MM.1S (cell line): ENCODE results near the gene TRAF3IP1.
"Not testable (repeated sequence)": the region's sequence is repeated elsewhere in the genome, so short reads cannot be mapped to it uniquely, and the experiment has no call there.

ENCODE experiments used
- DNase-seq: peaks from one replicate; pipeline ENCODE4 v3.0.0-alpha.2; 2015
- H2AFZ ChIP-seq: fragments of 300-600 bp; sonication (generic); 2 replicates; pipeline ENCODE4 v1.6.0; 2016; ENCODE audit warnings: antibody characterized with exemption, low read length
- H3F3A ChIP-seq: fragments of 300-600 bp; sonication (generic); 2 replicates; pipeline ENCODE4 v1.6.1; 2016; ENCODE audit warnings: mild to moderate bottlenecking, antibody characterized with exemption, low read length, moderate library complexity, mixed read lengths; ENCODE audit not compliant: insufficient read depth
- H3K27ac ChIP-seq: fragments of 300-600 bp; sonication (generic); 2 replicates; pipeline ENCODE4 v1.5.1; 2016; ENCODE audit warnings: mild to moderate bottlenecking, low read length
- H3K27me3 ChIP-seq: fragments of 300-600 bp; sonication (generic); replicated peaks from 2 replicates; pipeline ENCODE4 v1.6.0; 2016; ENCODE audit warnings: low read length; ENCODE audit not compliant: insufficient read depth
- H3K36me3 ChIP-seq: fragments of 300-600 bp; sonication (generic); replicated peaks from 2 replicates; pipeline ENCODE4 v1.6.1; 2016; ENCODE audit warnings: mild to moderate bottlenecking, low read length, mixed read lengths; ENCODE audit not compliant: insufficient read depth
- H3K4me1 ChIP-seq: fragments of 300-600 bp; sonication (generic); 2 replicates; pipeline ENCODE4 v1.6.1; 2016; ENCODE audit warnings: low read length, mixed read lengths
- H3K4me2 ChIP-seq: fragments of 300-600 bp; sonication (generic); 2 replicates; pipeline ENCODE4 v1.6.0; 2016; ENCODE audit warnings: low read depth, low read length
- H3K4me3 ChIP-seq: fragments of 300-600 bp; sonication (generic); 2 replicates; pipeline ENCODE4 v1.5.1; 2016; ENCODE audit warnings: low read length, mixed read lengths
- H3K79me2 ChIP-seq: fragments of 300-600 bp; sonication (generic); 2 replicates; pipeline ENCODE4 v1.6.1; 2016; ENCODE audit warnings: mixed run types, low read length, mixed read lengths
- H3K9ac ChIP-seq: fragments of 300-600 bp; sonication (generic); 2 replicates; pipeline ENCODE4 v1.6.1; 2016; ENCODE audit warnings: low read length, mixed read lengths
- H3K9me2 ChIP-seq: fragments of 300-600 bp; sonication (generic); replicated peaks from 2 replicates; pipeline ENCODE4 v1.6.1; 2016; ENCODE audit warnings: mild to moderate bottlenecking, low read length, mixed read lengths; ENCODE audit not compliant: insufficient read depth
- H3K9me3 ChIP-seq: fragments of 300-600 bp; sonication (generic); replicated peaks from 2 replicates; pipeline ENCODE4 v1.6.1; 2016; ENCODE audit warnings: mild to moderate bottlenecking, low read length, mixed read lengths; ENCODE audit not compliant: insufficient read depth
- H4K20me1 ChIP-seq: fragments of 300-600 bp; sonication (generic); 2 replicates; pipeline ENCODE4 v1.6.1; 2016; ENCODE audit warnings: mild to moderate bottlenecking, low read length, moderate library complexity, mixed read lengths; ENCODE audit not compliant: insufficient read depth
- EZH2 ChIP-seq: fragments of 300-600 bp; sonication (generic); optimal IDR thresholded peaks from 2 replicates; pipeline ENCODE3; 2017; ENCODE audit warnings: low read depth, mild to moderate bottlenecking, antibody characterized with exemption, low read length, mixed read lengths
- EZH2phosphoT487 ChIP-seq: fragments of 300-600 bp; sonication (generic); IDR thresholded peaks from 2 replicates; pipeline ENCODE4 v1.6.1; 2018; ENCODE audit warnings: antibody characterized with exemption, low read length
- TF ChIP-seq, protein P1 (sequence below): fragments of 300-600 bp; sonication (generic); IDR thresholded peaks from 2 replicates; pipeline ENCODE4 v1.5.1; 2016; ENCODE audit warnings: antibody characterized with exemption, low read length, mixed read lengths

Gene TRAF3IP1

DNA sequence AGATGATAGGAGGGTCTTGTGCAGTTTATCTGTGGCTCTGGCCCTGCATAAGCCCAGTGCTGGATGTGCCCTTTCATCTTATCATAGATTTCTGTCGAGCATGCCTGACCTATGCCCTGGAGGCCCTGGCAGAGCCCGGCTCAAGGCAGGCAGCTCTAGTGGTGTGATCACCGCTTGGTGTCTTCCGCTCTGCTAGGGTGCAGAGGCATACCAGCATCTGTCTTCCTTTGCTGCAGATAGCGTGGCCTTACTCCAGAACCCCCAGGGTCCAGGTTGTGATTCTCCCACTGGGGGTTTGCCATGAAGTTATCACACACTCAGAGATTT lies 13.7 kb upstream of the TRAF3IP1 start:
- TF ChIP-seq EZH2: no peak
- TF ChIP-seq, protein P1, sequence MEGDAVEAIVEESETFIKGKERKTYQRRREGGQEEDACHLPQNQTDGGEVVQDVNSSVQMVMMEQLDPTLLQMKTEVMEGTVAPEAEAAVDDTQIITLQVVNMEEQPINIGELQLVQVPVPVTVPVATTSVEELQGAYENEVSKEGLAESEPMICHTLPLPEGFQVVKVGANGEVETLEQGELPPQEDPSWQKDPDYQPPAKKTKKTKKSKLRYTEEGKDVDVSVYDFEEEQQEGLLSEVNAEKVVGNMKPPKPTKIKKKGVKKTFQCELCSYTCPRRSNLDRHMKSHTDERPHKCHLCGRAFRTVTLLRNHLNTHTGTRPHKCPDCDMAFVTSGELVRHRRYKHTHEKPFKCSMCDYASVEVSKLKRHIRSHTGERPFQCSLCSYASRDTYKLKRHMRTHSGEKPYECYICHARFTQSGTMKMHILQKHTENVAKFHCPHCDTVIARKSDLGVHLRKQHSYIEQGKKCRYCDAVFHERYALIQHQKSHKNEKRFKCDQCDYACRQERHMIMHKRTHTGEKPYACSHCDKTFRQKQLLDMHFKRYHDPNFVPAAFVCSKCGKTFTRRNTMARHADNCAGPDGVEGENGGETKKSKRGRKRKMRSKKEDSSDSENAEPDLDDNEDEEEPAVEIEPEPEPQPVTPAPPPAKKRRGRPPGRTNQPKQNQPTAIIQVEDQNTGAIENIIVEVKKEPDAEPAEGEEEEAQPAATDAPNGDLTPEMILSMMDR: no peak
- no peak for TF ChIP-seq EZH2phosphoT487
- Histone ChIP-seq H3K4me2 (no peak overlapping the region), H3K9me2 (no peaks in the 10 kb centered on the region), H3F3A (no peaks in the 10 kb centered on the region), H3K79me2 (no peaks in the 10 kb centered on the region), H3K9ac (no peak overlapping the region), H3K36me3 (no peaks in the 10 kb centered on the region), H3K9me3 (no peaks in the 10 kb centered on the region), H4K20me1 (no peaks in the 10 kb centered on the region), H2AFZ (no peak overlapping the region), H3K27me3 (no peaks in the 10 kb centered on the region), H3K27ac (no peak overlapping the region), H3K4me1 (no peaks in the 10 kb centered on the region), H3K4me3 (no peak overlapping the region)
- no peak for DNase-seq

GRCh38 chr2:238308177-238308576 lies 12.1 kb upstream of the TRAF3IP1 start:
- no peaks in the 10 kb centered on the region for H3K4me1 ChIP-seq
- H2AFZ ChIP-seq: no peak overlapping the region
- no peaks in the 10 kb centered on the region for H3K9me2 ChIP-seq
- H3K4me2 ChIP-seq: no peak overlapping the region
- no peaks in the 10 kb centered on the region for H3K27me3 ChIP-seq
- no peaks in the 10 kb centered on the region for H4K20me1 ChIP-seq
- TF ChIP-seq EZH2: no peak
- no peak for TF ChIP-seq EZH2phosphoT487
- TF ChIP-seq, protein P1: no peak
- no peaks in the 10 kb centered on the region for H3K36me3 ChIP-seq
- no peaks in the 10 kb centered on the region for H3K79me2 ChIP-seq
- H3K9me3 ChIP-seq: no peaks in the 10 kb centered on the region
- H3F3A ChIP-seq: no peaks in the 10 kb centered on the region
- no peak overlapping the region for H3K27ac ChIP-seq
- DNase-seq: no peak
- no peak overlapping the region for H3K9ac ChIP-seq
- no peak overlapping the region for H3K4me3 ChIP-seq

DNA sequence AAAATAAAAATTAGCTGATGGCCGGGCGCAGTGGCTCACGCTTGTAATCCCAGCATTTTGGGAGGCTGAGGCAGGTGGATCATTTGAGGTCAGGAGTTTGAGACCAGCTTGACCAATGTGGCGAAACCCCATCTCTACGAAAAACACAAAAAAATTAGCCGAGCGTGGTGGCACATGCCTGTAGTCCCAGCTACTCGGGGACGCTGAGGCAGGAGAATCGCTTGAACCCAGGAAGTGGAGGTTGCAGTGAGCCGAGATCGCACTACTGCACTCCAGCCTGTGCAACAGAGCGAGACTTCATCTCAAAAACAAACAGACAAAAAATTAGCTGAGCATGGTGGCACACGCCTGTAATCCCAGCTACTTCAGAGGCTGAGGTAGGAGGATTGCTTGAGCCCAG lies 9.6 kb upstream of the TRAF3IP1 start:
- not testable (repeated sequence) for H3K36me3 ChIP-seq, H3K4me3 ChIP-seq, H2AFZ ChIP-seq, H3K79me2 ChIP-seq, H3K9me3 ChIP-seq, H3K4me2 ChIP-seq, H3K9me2 ChIP-seq, H4K20me1 ChIP-seq, DNase-seq, H3K4me1 ChIP-seq, H3K27ac ChIP-seq, H3K27me3 ChIP-seq, H3K9ac ChIP-seq, H3F3A ChIP-seq

DNA sequence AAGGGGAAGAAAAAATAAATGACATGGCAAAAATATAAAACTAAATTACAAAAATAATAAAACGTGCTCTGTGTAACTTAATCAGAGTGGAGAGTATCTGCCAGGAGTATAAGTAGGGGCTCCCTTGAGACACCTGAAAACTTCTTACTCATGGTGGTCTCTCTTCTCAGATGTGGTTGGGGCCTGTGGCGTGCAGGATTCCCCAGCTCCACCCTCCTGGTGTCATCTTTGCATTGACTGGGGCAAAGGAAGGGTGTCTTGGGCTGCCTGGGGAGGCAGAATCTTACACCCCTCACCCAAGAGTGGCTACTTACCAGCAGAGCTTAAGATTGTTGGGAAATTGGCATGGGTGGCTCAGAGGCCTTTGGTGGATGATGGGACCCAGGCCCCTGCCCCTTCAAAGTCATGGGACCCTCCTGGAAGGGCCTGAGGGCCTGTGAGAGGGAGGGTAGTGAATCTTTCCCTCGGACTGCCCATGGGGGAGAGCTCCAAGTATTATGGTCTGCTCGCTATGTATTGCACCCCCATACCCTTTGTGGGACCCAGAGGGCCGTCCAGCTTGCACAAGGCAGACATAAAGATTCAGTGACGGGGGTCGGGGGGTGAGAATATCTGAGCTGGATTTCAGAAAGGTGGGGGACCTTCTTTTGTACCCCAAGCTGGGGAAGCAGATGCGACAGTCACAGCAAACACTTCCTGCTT lies 6.9 kb upstream of the TRAF3IP1 start:
- no peaks in the 10 kb centered on the region for H3K79me2 ChIP-seq
- H3K9me2 ChIP-seq: no peaks in the 10 kb centered on the region
- H3K27ac ChIP-seq: no peak overlapping the region
- no peaks in the 10 kb centered on the region for H3K27me3 ChIP-seq
- H3K4me2 ChIP-seq: no peak overlapping the region
- H3K9me3 ChIP-seq: no peaks in the 10 kb centered on the region
- H2AFZ ChIP-seq: no peak overlapping the region
- no peak for TF ChIP-seq EZH2phosphoT487
- TF ChIP-seq, protein P1: no peak
- no peak for TF ChIP-seq EZH2
- no peaks in the 10 kb centered on the region for H3K4me1 ChIP-seq
- H3F3A ChIP-seq: no peaks in the 10 kb centered on the region
- H3K4me3 ChIP-seq: no peak overlapping the region
- no peak for DNase-seq
- no peak overlapping the region for H3K9ac ChIP-seq
- H3K36me3 ChIP-seq: no peaks in the 10 kb centered on the region
- no peaks in the 10 kb centered on the region for H4K20me1 ChIP-seq
